ENCODE data around the gene TOMM20L. TPM values are rescaled to one million over a fixed set of nuclear protein-coding genes. Genes with fewer than 3 reads are reported as not detected.

The TOMM20L gene
- total and polyA plus RNA-seq, 2 of the 13 experiments (the other 11 are each of a cell fraction or from before 2014, with no cell fraction given): 0.46 TPM; not detected in 1

GRCh38 chr14:58426670-58427280 lies 31.0 kb downstream of the TOMM20L start (continued):
- TF ChIP-seq, protein P1, sequence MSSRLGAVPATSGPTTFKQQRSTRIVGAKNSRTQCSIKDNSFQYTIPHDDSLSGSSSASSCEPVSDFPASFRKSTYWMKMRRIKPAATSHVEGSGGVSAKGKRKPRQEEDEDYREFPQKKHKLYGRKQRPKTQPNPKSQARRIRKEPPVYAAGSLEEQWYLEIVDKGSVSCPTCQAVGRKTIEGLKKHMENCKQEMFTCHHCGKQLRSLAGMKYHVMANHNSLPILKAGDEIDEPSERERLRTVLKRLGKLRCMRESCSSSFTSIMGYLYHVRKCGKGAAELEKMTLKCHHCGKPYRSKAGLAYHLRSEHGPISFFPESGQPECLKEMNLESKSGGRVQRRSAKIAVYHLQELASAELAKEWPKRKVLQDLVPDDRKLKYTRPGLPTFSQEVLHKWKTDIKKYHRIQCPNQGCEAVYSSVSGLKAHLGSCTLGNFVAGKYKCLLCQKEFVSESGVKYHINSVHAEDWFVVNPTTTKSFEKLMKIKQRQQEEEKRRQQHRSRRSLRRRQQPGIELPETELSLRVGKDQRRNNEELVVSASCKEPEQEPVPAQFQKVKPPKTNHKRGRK (CRISPR knock-in tag; IDR thresholded peaks at IDR 0.05): no peak
- TF ChIP-seq RAD21 (CRISPR knock-in tag; IDR thresholded peaks at IDR 0.05) (no peak), SMAD1 (CRISPR knock-in tag; IDR thresholded peaks at IDR 0.05; ENCODE audit: borderline replicate concordance, low read depth) (no peak), ZNF569 (CRISPR knock-in tag; IDR thresholded peaks at IDR 0.05; ENCODE audit: borderline replicate concordance) (no peak), ESRRA (CRISPR knock-in tag; IDR thresholded peaks at IDR 0.05; ENCODE audit: low read depth) (no peak), RAD51 (IDR thresholded peaks at IDR 0.05; ENCODE audit: borderline replicate concordance) (0 out of 2 replicates have a peak, but pooled peaks have one; percentile 19), XRCC5 (optimal IDR thresholded peaks at IDR 0.05; ENCODE audit: low read length) (peak; percentile 5), ZBTB7A (CRISPR knock-in tag; IDR thresholded peaks at IDR 0.05) (no peak), ZNF18 (CRISPR knock-in tag; IDR thresholded peaks at IDR 0.05; ENCODE audit: insufficient replicate concordance) (no peak), HBP1 (CRISPR knock-in tag; IDR thresholded peaks at IDR 0.05; ENCODE audit: low read depth) (peak; percentile 87; the same call in 1 of the 2 replicates), ZSCAN5A (CRISPR knock-in tag; IDR thresholded peaks at IDR 0.05; ENCODE audit: borderline replicate concordance) (peak; percentile 38; the same call in 1 of the 2 replicates), GZF1 (CRISPR knock-in tag; IDR thresholded peaks at IDR 0.05) (no peak), THAP11 (CRISPR knock-in tag; IDR thresholded peaks at IDR 0.05) (no peak)
- TF ChIP-seq, protein P2, sequence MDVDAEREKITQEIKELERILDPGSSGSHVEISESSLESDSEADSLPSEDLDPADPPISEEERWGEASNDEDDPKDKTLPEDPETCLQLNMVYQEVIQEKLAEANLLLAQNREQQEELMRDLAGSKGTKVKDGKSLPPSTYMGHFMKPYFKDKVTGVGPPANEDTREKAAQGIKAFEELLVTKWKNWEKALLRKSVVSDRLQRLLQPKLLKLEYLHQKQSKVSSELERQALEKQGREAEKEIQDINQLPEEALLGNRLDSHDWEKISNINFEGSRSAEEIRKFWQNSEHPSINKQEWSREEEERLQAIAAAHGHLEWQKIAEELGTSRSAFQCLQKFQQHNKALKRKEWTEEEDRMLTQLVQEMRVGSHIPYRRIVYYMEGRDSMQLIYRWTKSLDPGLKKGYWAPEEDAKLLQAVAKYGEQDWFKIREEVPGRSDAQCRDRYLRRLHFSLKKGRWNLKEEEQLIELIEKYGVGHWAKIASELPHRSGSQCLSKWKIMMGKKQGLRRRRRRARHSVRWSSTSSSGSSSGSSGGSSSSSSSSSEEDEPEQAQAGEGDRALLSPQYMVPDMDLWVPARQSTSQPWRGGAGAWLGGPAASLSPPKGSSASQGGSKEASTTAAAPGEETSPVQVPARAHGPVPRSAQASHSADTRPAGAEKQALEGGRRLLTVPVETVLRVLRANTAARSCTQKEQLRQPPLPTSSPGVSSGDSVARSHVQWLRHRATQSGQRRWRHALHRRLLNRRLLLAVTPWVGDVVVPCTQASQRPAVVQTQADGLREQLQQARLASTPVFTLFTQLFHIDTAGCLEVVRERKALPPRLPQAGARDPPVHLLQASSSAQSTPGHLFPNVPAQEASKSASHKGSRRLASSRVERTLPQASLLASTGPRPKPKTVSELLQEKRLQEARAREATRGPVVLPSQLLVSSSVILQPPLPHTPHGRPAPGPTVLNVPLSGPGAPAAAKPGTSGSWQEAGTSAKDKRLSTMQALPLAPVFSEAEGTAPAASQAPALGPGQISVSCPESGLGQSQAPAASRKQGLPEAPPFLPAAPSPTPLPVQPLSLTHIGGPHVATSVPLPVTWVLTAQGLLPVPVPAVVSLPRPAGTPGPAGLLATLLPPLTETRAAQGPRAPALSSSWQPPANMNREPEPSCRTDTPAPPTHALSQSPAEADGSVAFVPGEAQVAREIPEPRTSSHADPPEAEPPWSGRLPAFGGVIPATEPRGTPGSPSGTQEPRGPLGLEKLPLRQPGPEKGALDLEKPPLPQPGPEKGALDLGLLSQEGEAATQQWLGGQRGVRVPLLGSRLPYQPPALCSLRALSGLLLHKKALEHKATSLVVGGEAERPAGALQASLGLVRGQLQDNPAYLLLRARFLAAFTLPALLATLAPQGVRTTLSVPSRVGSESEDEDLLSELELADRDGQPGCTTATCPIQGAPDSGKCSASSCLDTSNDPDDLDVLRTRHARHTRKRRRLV (CRISPR knock-in tag; IDR thresholded peaks at IDR 0.05): 0 out of 2 replicates have a peak, but pooled peaks have one; percentile 14
- TF ChIP-seq, protein P3, sequence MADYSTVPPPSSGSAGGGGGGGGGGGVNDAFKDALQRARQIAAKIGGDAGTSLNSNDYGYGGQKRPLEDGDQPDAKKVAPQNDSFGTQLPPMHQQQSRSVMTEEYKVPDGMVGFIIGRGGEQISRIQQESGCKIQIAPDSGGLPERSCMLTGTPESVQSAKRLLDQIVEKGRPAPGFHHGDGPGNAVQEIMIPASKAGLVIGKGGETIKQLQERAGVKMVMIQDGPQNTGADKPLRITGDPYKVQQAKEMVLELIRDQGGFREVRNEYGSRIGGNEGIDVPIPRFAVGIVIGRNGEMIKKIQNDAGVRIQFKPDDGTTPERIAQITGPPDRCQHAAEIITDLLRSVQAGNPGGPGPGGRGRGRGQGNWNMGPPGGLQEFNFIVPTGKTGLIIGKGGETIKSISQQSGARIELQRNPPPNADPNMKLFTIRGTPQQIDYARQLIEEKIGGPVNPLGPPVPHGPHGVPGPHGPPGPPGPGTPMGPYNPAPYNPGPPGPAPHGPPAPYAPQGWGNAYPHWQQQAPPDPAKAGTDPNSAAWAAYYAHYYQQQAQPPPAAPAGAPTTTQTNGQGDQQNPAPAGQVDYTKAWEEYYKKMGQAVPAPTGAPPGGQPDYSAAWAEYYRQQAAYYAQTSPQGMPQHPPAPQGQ (CRISPR knock-in tag; IDR thresholded peaks at IDR 0.05; ENCODE audit: borderline replicate concordance): no peak

Data from HepG2 (cell line).